GM12878 (cell line): ENCODE results near the gene DACT3. TPM values are rescaled to one million over a fixed set of nuclear protein-coding genes. Genes with fewer than 3 reads are reported as not detected.

Experiments used
- ATF7 ChIP-seq: fragments of 450-650 bp; IDR thresholded peaks from 2 replicates; pipeline ENCODE4 v1.6.1; 2016; ENCODE audit warnings: low read depth, mild to moderate bottlenecking
- BHLHE40 ChIP-seq, 2 experiments: fragments of 450-650 bp in 1 of 2; IDR thresholded peaks; 2 replicates each; pipeline ENCODE4 v1.6.1; 2011 to 2017; ENCODE audit warnings: low read depth in 2 of 2, borderline replicate concordance in 1 of 2, improper control_type of control experiment in 1 of 2, low read length in 1 of 2, mild to moderate bottlenecking in 1 of 2
- BMI1 ChIP-seq: fragments of 450-650 bp; IDR thresholded peaks from 2 replicates; pipeline ENCODE4 v1.6.1; 2016; ENCODE audit warnings: mild to moderate bottlenecking, moderate library complexity, borderline replicate concordance
- ESRRA ChIP-seq: IDR thresholded peaks from 2 replicates; pipeline ENCODE4 v1.6.1; 2012; ENCODE audit warnings: mild to moderate bottlenecking, low read length, improper control_type of control experiment
- IKZF1 ChIP-seq: fragments of 450-650 bp; conservative IDR thresholded peaks from 2 replicates; pipeline ENCODE4 v1.6.1; 2017; ENCODE audit warnings: antibody characterized with exemption, mild to moderate bottlenecking
- KAT2A ChIP-seq: conservative IDR thresholded peaks from 2 replicates; pipeline ENCODE4 v1.6.1; 2011; ENCODE audit warnings: low read depth, low read length; ENCODE audit not compliant: control insufficient read depth
- MTA2 ChIP-seq: fragments of 450-650 bp; IDR thresholded peaks from 2 replicates; pipeline ENCODE4 v1.6.1; 2016; ENCODE audit warnings: low read depth, mild to moderate bottlenecking, moderate library complexity
- NR2C1 ChIP-seq: fragments of 450-650 bp; IDR thresholded peaks from 2 replicates; pipeline ENCODE4 v1.6.1; 2017; ENCODE audit warnings: antibody characterized with exemption, mild to moderate bottlenecking, moderate library complexity
- POLR2A ChIP-seq: IDR thresholded peaks from 2 replicates; pipeline ENCODE4 v1.6.1; 2011; ENCODE audit warnings: low read depth, mild to moderate bottlenecking, low read length
- RELA ChIP-seq: fragments of 450-650 bp; IDR thresholded peaks from 2 replicates; pipeline ENCODE4 v1.8.0; 2014; ENCODE audit warnings: borderline replicate concordance; ENCODE audit not compliant: partially characterized antibody
- TAF1 ChIP-seq: IDR thresholded peaks from 2 replicates; pipeline ENCODE4 v1.6.1; 2011; ENCODE audit warnings: mild to moderate bottlenecking, low read depth, low read length, borderline replicate concordance
- ZBTB33 ChIP-seq: fragments of 450-650 bp; IDR thresholded peaks from 2 replicates; pipeline ENCODE4 v1.6.1; 2017; ENCODE audit warnings: mild to moderate bottlenecking
- ZNF207 ChIP-seq: fragments of 450-650 bp; IDR thresholded peaks from 2 replicates; pipeline ENCODE4 v1.6.1; 2014; ENCODE audit warnings: antibody characterized with exemption, mild to moderate bottlenecking, borderline replicate concordance
- polyA plus RNA-seq, 11 experiments: library from polyadenylated mRNA; depleted of rRNA in 4 of 11; unstranded in 6 of 11; stranded (reverse) in 5 of 11; fragments of >200 nt; fragmentation: Nextera tagmentation in 4 of 11; fragmentation: Illumina TruSeq in 1 of 11; extraction: Ambion mirVana in 4 of 11; extraction: Trizol in 1 of 11; gene quantifications; 1 replicate in 1 of 11; 2 replicates in 10 of 11; pipeline versions ENCODE4 v1.2.1 to v1.2.3, GENCODE V29; 2011 to 2016; ENCODE audit warnings: inconsistent platforms in 2 of 11, missing spikeins in 2 of 11, low read depth in 1 of 11
- total RNA-seq, 4 experiments: library from RNA; depleted of rRNA in 3 of 4; stranded (reverse); fragments of >200 nt in 3 of 4; fragmentation: Illumina TruSeq in 1 of 4; extraction: Trizol in 1 of 4; gene quantifications; 2 replicates each; pipeline versions ENCODE4 v1.2.1 to v1.2.3, GENCODE V29; 2013 to 2021
- TF ChIP-seq, protein P1 (sequence below): IDR thresholded peaks from 2 replicates; pipeline ENCODE4 v1.6.1; 2011; ENCODE audit warnings: borderline replicate concordance, low read depth, mild to moderate bottlenecking, moderate library complexity, mixed read lengths, low read length; ENCODE audit not compliant: insufficient read depth; ENCODE audit errors: extremely low read length
- TF ChIP-seq, protein P2 (sequence below): fragments of 450-650 bp; IDR thresholded peaks from 2 replicates; pipeline ENCODE4 v1.6.1; 2017; ENCODE audit warnings: low read depth, mild to moderate bottlenecking, moderate library complexity
- TF ChIP-seq, protein P3 (sequence below): IDR thresholded peaks from 2 replicates; pipeline ENCODE4 v1.6.1; 2012; ENCODE audit warnings: low read depth, low read length, improper control_type of control experiment
- TF ChIP-seq, protein P4 (sequence below), 3 experiments: IDR thresholded peaks in 2 of 3; conservative IDR thresholded peaks in 1 of 3; 2 replicates each; pipeline ENCODE4 v1.5.1; 2011; ENCODE audit warnings: low read depth in 3 of 3, low read length in 3 of 3, mild to moderate bottlenecking in 3 of 3, control low read depth in 2 of 3, moderate library complexity in 2 of 3, inconsistent platforms in 1 of 3, mixed read lengths in 1 of 3; ENCODE audit not compliant: control insufficient read depth in 2 of 3, insufficient read depth in 1 of 3; ENCODE audit errors: extremely low read depth in 1 of 3

The DACT3 gene
- total and polyA plus RNA-seq, 10 of the 15 experiments (the other 5 are each of a cell fraction or from before 2014, with no cell fraction given): 0.05 to 2.5 (median 0.35) TPM; not detected in 1

DNA sequence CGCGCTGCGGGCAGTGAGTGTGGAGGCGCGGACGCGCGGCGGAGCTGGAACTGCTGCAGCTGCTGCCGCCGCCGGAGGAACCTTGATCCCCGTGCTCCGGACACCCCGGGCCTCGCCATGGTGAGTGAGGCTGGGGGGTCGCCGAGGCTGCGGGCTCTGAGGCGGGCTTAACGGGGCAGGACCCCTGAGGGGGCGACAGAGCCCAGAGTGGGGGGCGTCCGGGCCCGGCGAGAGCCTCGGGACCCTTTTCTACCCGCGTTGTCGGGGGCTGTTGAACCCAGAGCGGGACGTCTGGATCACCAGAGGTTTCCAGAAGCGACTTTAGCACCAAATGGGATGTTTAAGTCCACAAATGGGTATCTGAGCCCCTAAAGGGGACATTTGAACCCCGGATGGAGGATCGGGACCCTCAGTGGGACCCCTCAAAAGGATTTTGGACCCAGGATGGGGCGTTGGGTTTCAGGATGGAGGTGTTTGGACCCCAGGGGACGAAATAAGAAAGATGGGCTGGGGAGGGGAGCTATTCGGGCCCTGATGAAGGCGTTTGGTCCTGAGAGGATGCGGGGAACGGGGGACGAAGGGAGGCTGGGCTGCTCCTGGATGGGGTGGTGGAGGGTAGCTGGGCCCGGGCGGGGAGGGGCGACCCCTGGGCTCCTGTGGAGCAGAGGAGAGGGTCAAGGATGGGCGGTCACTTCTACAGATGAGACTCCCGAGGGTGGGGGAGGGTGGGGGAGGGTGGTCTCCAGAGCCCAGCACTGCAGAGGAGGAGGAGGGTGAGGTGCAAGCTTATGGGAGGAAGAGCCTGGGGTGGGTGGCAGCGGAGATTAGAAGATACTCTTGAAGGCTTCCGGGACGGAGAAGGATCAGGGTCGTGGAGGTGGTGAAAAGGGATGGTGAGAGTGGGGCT is 59.4 kb downstream of the DACT3 start, which contains the start of gene CALM3 (continued):
- peak; percentile 53; the same call in 1 of the 2 replicates for TF ChIP-seq TAF1
- TF ChIP-seq, protein P1, sequence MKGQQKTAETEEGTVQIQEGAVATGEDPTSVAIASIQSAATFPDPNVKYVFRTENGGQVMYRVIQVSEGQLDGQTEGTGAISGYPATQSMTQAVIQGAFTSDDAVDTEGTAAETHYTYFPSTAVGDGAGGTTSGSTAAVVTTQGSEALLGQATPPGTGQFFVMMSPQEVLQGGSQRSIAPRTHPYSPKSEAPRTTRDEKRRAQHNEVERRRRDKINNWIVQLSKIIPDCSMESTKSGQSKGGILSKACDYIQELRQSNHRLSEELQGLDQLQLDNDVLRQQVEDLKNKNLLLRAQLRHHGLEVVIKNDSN: no peak
- no peak for TF ChIP-seq ZBTB33
- no peak for TF ChIP-seq ZNF207
- TF ChIP-seq BMI1: no peak
- TF ChIP-seq, protein P2, sequence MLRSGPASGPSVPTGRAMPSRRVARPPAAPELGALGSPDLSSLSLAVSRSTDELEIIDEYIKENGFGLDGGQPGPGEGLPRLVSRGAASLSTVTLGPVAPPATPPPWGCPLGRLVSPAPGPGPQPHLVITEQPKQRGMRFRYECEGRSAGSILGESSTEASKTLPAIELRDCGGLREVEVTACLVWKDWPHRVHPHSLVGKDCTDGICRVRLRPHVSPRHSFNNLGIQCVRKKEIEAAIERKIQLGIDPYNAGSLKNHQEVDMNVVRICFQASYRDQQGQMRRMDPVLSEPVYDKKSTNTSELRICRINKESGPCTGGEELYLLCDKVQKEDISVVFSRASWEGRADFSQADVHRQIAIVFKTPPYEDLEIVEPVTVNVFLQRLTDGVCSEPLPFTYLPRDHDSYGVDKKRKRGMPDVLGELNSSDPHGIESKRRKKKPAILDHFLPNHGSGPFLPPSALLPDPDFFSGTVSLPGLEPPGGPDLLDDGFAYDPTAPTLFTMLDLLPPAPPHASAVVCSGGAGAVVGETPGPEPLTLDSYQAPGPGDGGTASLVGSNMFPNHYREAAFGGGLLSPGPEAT: no peak
- no peak for TF ChIP-seq ESRRA
- TF ChIP-seq IKZF1: no peak
- TF ChIP-seq, protein P3, sequence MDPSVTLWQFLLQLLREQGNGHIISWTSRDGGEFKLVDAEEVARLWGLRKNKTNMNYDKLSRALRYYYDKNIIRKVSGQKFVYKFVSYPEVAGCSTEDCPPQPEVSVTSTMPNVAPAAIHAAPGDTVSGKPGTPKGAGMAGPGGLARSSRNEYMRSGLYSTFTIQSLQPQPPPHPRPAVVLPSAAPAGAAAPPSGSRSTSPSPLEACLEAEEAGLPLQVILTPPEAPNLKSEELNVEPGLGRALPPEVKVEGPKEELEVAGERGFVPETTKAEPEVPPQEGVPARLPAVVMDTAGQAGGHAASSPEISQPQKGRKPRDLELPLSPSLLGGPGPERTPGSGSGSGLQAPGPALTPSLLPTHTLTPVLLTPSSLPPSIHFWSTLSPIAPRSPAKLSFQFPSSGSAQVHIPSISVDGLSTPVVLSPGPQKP: no peak
- TF ChIP-seq MTA2: no peak
- TF ChIP-seq KAT2A: no peak
- TF ChIP-seq ATF7: no peak
- TF ChIP-seq BHLHE40 (IDR thresholded peaks at IDR 0.05; ENCODE audit: borderline replicate concordance in 1 of 2, low read depth in 2 of 2, low read length in 1 of 2): no peak
- TF ChIP-seq POLR2A: peak; percentile 92
- TF ChIP-seq, protein P4, sequence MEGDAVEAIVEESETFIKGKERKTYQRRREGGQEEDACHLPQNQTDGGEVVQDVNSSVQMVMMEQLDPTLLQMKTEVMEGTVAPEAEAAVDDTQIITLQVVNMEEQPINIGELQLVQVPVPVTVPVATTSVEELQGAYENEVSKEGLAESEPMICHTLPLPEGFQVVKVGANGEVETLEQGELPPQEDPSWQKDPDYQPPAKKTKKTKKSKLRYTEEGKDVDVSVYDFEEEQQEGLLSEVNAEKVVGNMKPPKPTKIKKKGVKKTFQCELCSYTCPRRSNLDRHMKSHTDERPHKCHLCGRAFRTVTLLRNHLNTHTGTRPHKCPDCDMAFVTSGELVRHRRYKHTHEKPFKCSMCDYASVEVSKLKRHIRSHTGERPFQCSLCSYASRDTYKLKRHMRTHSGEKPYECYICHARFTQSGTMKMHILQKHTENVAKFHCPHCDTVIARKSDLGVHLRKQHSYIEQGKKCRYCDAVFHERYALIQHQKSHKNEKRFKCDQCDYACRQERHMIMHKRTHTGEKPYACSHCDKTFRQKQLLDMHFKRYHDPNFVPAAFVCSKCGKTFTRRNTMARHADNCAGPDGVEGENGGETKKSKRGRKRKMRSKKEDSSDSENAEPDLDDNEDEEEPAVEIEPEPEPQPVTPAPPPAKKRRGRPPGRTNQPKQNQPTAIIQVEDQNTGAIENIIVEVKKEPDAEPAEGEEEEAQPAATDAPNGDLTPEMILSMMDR (IDR thresholded peaks at IDR 0.05 in 2 of 3, conservative IDR thresholded peaks at IDR 0.05 in 1 of 3; ENCODE audit: control insufficient read depth in 2 of 3, extremely low read depth in 1 of 3, insufficient read depth in 1 of 3, low read depth in 3 of 3, low read length in 3 of 3): no peak
- no peak for TF ChIP-seq NR2C1
- TF ChIP-seq RELA: no peak
